Panc1 (cell line): ENCODE data around the gene MORN1.

Experiments
- CTCF ChIP-seq: fragments of 450-650 bp; IDR thresholded peaks from 2 replicates; pipeline ENCODE4 v1.5.1; 2017; ENCODE audit warnings: mild to moderate bottlenecking
- POLR2AphosphoS5 ChIP-seq: IDR thresholded peaks from 2 replicates; pipeline ENCODE4 v1.6.1; 2012; ENCODE audit warnings: mild to moderate bottlenecking, low read depth, low read length, moderate library complexity
- REST ChIP-seq, 2 experiments: IDR thresholded peaks; 2 replicates each; pipeline ENCODE4 v1.6.1; 2011 to 2012; ENCODE audit warnings: low read depth in 2 of 2, control low read depth in 1 of 2, low read length in 1 of 2, mild to moderate bottlenecking in 1 of 2, moderate library complexity in 1 of 2; ENCODE audit not compliant: insufficient read depth in 1 of 2
- SIN3A ChIP-seq: IDR thresholded peaks from 2 replicates; pipeline ENCODE4 v1.6.1; 2012; ENCODE audit warnings: low read depth, mild to moderate bottlenecking, low read length, moderate library complexity, borderline replicate concordance; ENCODE audit not compliant: insufficient read depth
- TCF7L2 ChIP-seq: IDR thresholded peaks from 2 replicates; pipeline ENCODE4 v1.6.1; 2011; ENCODE audit warnings: mild to moderate bottlenecking, low read depth, low read length, inconsistent platforms

- no peak for TF ChIP-seq CTCF
- TF ChIP-seq REST (IDR thresholded peaks at IDR 0.05; ENCODE audit: insufficient read depth in 1 of 2, low read depth in 2 of 2, low read length in 1 of 2): no peak
- TF ChIP-seq POLR2AphosphoS5: no peak
- no peak for TF ChIP-seq SIN3A
- no peak for TF ChIP-seq TCF7L2
These were observed 18.4 kb upstream of the MORN1 start for GRCh38 chr1:2409745-2410144.
